ENCODE data around the gene DSCAM. TPM values are rescaled to one million over a fixed set of nuclear protein-coding genes. Genes with fewer than 3 reads are reported as not detected.

Gene DSCAM
- total RNA-seq, 1 donor from 2014 or later, result 4.4 TPM

DNA sequence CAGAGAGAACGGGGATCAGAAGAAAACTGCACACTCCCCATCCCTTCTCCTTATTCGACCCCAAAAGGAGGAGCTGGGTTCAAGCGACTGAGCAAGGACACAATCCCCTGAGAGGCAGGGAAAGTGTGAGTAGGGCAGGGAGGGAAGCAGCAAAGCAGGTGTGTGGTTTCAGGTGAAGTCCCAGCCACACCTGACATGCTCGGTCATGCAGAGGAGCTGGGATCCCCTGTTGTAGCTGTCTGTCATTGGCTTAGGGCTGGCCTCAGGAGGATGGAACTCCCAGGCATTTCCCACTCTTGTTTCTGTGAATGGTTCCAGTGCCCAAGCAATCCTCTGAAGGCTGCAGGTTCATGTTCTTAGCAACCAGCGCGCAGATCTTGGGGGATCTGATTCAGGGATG is 150.7 kb downstream of the DSCAM start:
- H3K27ac Mint-ChIP-seq (ENCODE audit: unreplicated experiment), result no peak overlapping the region
- H3K27me3 Mint-ChIP-seq (ENCODE audit: unreplicated experiment), result peaks cover 3% of the 10 kb centered on the region
- no peak overlapping the region for H3K4me3 Mint-ChIP-seq (ENCODE audit: unreplicated experiment)
- no peaks in the 10 kb centered on the region for H3K36me3 Mint-ChIP-seq (ENCODE audit: unreplicated experiment)
- H3K4me1 Mint-ChIP-seq (ENCODE audit: low read depth, unreplicated experiment), result peaks cover 1% of the 10 kb centered on the region
- DNase-seq, result no peak
- TF ChIP-seq CTCF (IDR thresholded peaks at IDR 0.05; ENCODE audit: partially characterized antibody, unreplicated experiment), result no peak
- H3K9me3 Mint-ChIP-seq (ENCODE audit: unreplicated experiment), result no peaks in the 10 kb centered on the region

DNA sequence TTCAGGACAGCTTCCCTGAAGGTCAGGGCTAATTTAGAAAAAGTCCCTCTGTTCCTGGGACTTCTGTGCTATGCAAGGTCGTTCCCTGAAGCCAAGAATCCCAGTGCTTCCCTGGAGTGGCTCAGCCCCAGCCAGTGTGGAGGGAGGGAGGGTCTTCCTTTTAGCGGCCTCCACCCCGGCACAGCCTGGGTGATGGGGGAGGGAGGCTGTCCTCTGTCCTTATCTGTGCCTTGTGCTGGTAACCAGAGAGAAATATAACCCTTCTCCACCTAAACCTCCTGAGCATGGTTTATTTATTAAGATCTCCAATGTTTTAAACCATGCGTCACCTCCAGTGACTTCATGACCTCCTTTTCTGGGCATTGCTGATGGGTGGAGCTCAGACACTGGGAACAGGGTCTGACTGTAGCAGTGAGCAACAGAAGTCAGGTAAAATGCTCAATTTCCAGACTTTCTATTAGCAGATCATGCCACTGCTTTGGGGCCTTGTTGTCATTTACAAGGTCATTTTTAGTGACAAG is 157.1 kb downstream of the DSCAM start:
- Mint-ChIP-seq H3K36me3 (ENCODE audit: unreplicated experiment) (peaks cover 4% of the 10 kb centered on the region), H3K27me3 (ENCODE audit: unreplicated experiment) (peaks cover 11% of the 10 kb centered on the region), H3K4me3 (ENCODE audit: unreplicated experiment) (peak overlapping the region; percentile 52), H3K27ac (ENCODE audit: unreplicated experiment) (peak overlapping the region; percentile 94), H3K4me1 (ENCODE audit: low read depth, unreplicated experiment) (peaks cover 60% of the 10 kb centered on the region), H3K9me3 (ENCODE audit: unreplicated experiment) (peaks cover 7% of the 10 kb centered on the region)
- TF ChIP-seq CTCF (IDR thresholded peaks at IDR 0.05; ENCODE audit: partially characterized antibody, unreplicated experiment), result no peak
- DNase-seq, result no peak

- DNase-seq, result peak; percentile 38
- no peak for TF ChIP-seq CTCF (IDR thresholded peaks at IDR 0.05; ENCODE audit: partially characterized antibody, unreplicated experiment)
- Mint-ChIP-seq H3K27ac (ENCODE audit: unreplicated experiment) (peak overlapping the region; percentile 94), H3K36me3 (ENCODE audit: unreplicated experiment) (peaks cover 4% of the 10 kb centered on the region), H3K27me3 (ENCODE audit: unreplicated experiment) (peaks cover 14% of the 10 kb centered on the region), H3K4me3 (ENCODE audit: unreplicated experiment) (peak overlapping the region; percentile 53), H3K4me1 (ENCODE audit: low read depth, unreplicated experiment) (peaks cover 66% of the 10 kb centered on the region), H3K9me3 (ENCODE audit: unreplicated experiment) (peaks cover 12% of the 10 kb centered on the region)
Measured at GRCh38 chr21:40689217-40689616, 157.7 kb downstream of the DSCAM start.

DNA sequence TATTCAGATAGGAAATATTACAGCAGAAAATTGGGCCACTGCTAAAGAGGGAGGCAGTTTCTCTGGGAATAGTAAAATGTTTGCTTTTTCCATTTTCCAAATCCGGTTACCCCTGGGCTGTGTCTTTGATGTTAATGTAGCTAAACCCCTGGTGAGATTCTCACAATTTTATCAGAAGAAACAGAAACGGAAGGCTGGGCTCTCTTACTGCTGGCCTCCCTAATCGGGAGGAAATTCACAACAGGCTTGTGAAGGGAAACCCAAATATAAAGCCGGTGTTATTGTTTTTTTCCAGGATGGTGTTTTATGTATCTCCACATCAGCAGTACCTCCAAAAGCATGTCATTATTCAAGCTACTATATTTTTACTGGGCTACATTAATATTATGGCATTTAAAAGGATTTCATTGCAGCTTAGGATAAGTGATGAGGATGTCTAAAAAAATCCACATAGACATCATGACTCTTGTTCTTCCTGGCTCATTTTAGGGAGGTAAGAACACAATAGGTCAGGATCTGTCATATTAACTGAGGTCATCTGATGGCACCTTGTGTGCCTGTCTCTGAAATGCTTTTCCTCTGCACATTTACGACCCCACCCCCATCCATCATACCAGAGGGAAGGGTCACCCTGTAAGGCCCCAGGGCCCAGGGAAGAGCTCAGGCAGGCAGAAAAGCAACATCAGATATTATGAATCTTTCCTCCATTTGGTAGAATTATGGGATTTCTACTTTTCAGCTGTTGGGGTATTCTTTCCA is 158.7 kb downstream of the DSCAM start:
- Mint-ChIP-seq H3K4me1 (ENCODE audit: low read depth, unreplicated experiment) (peaks cover 71% of the 10 kb centered on the region), H3K27ac (ENCODE audit: unreplicated experiment) (peak overlapping the region; percentile 94), H3K4me3 (ENCODE audit: unreplicated experiment) (peak overlapping the region; percentile 67), H3K27me3 (ENCODE audit: unreplicated experiment) (peaks cover 18% of the 10 kb centered on the region), H3K9me3 (ENCODE audit: unreplicated experiment) (peaks cover 15% of the 10 kb centered on the region), H3K36me3 (ENCODE audit: unreplicated experiment) (peaks cover 4% of the 10 kb centered on the region)
- TF ChIP-seq CTCF (IDR thresholded peaks at IDR 0.05; ENCODE audit: partially characterized antibody, unreplicated experiment), result no peak
- DNase-seq, result no peak

GRCh38 chr21:40687625-40688024 is 159.3 kb downstream of the DSCAM start:
- peak overlapping the region; percentile 67 for H3K4me3 Mint-ChIP-seq (ENCODE audit: unreplicated experiment)
- H3K27me3 Mint-ChIP-seq (ENCODE audit: unreplicated experiment), result peaks cover 20% of the 10 kb centered on the region
- DNase-seq, result no peak
- peaks cover 4% of the 10 kb centered on the region for H3K36me3 Mint-ChIP-seq (ENCODE audit: unreplicated experiment)
- peak overlapping the region; percentile 94 for H3K27ac Mint-ChIP-seq (ENCODE audit: unreplicated experiment)
- TF ChIP-seq CTCF (IDR thresholded peaks at IDR 0.05; ENCODE audit: partially characterized antibody, unreplicated experiment), result no peak
- peaks cover 72% of the 10 kb centered on the region for H3K4me1 Mint-ChIP-seq (ENCODE audit: low read depth, unreplicated experiment)
- H3K9me3 Mint-ChIP-seq (ENCODE audit: unreplicated experiment), result peaks cover 15% of the 10 kb centered on the region
